SJCRH30 (cell line): ENCODE measurements around the gene TXNL4A. TPM values are rescaled to one million over a fixed set of nuclear protein-coding genes. Genes with fewer than 3 reads are reported as not detected.
A peak's percentile ranks its signal among the peaks of the same experiment; 100 is the strongest.

Experiments used
- DNase-seq, 2 experiments: peaks; one replicate each; pipeline ENCODE4 v3.0.0-alpha.2; 2015 to 2020
- H3K27ac ChIP-seq: fragments of 250-450 bp; sonication (Bioruptor Pico); 2 replicates; pipeline ENCODE4 v1.5.1; 2020; ENCODE audit warnings: mild to moderate bottlenecking, moderate library complexity
- H3K27me3 ChIP-seq: fragments of 250-450 bp; sonication (Bioruptor Pico); 2 replicates; pipeline ENCODE4 v1.5.1; 2020; ENCODE audit warnings: mild to moderate bottlenecking, moderate library complexity
- H3K36me3 ChIP-seq: fragments of 250-450 bp; sonication (Bioruptor Pico); 2 replicates; pipeline ENCODE4 v1.5.1; 2020; ENCODE audit warnings: mild to moderate bottlenecking, moderate library complexity
- H3K4me1 ChIP-seq: fragments of 250-450 bp; sonication (Bioruptor Pico); 2 replicates; pipeline ENCODE4 v1.5.1; 2020; ENCODE audit warnings: mild to moderate bottlenecking, moderate library complexity
- H3K4me3 ChIP-seq: fragments of 250-450 bp; sonication (Bioruptor Pico); 2 replicates; pipeline ENCODE4 v1.5.1; 2020; ENCODE audit warnings: mild to moderate bottlenecking, moderate library complexity
- H3K9me3 ChIP-seq: fragments of 250-450 bp; sonication (Bioruptor Pico); replicated peaks from 2 replicates; pipeline ENCODE4 v1.5.1; 2020; ENCODE audit warnings: mild to moderate bottlenecking, moderate library complexity
- total RNA-seq: library from RNA; depleted of rRNA; stranded (reverse); fragments of >200 nt; shearing (Covaris generic); gene quantifications from 2 replicates; pipeline ENCODE4 v1.2.3, GENCODE V29; 2014

Gene TXNL4A
- total RNA-seq, 1 experiment from 2014 or later: 59.4 TPM

DNA sequence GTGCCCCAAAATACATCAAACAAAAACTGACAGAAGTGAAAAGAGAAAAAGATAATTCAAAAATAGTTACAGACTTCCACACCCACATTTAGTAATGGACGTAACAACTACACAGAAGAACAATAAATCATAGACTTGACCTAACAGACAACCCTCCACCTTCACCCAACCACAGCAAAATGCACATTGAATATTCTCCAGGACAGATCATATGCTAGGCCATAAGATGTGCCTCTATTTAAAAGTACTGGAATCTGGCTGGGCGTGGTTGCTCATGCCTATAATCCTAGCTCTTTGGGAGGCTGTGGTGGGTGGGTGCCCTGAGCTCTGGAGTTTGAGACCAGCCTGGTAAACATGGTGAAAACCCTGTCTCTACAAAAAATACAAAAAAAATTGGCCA lies 56.9 kb downstream of the TXNL4A start:
- Histone ChIP-seq H3K4me3 (no peak overlapping the region), H3K9me3 (peaks cover 16% of the 10 kb centered on the region; the same call in 1 of the 2 replicates), H3K4me1 (peaks cover 12% of the 10 kb centered on the region; the same call in 1 of the 2 replicates), H3K27me3 (no peaks in the 10 kb centered on the region), H3K27ac (no peak overlapping the region), H3K36me3 (no peaks in the 10 kb centered on the region)
- DNase-seq: no peak

DNA sequence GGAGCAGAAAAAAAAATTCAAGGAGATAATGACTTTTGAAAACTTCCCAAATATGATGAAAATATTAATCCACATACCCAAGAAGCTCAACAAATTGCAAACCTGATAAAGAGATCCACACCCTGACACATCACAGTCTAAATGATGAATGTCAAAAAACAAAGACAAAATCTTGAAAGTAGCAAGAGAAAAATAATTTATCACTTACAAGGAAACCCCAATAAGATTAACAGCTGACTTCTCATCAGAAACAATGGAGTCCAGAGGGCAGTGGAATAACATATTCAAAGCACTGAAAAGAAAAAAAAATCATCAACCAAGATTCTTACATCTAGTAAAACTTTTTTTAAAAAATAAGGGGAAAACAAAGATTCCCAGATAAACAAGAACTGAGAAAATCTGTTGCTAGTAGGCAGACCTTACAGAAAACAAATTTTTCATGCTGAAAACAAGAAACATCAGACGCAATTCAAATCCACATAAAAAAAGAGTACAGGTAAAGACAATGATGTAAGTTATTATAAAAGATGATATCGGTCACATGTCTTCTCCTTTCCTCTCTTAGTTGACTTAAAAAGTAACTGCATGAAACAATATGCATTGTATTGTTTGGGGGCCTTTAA lies 58.2 kb downstream of the TXNL4A start:
- no peaks in the 10 kb centered on the region for H3K36me3 ChIP-seq
- H3K4me1 ChIP-seq: peaks cover 17% of the 10 kb centered on the region
- H3K9me3 ChIP-seq: peaks cover 16% of the 10 kb centered on the region; the same call in 1 of the 2 replicates
- DNase-seq: no peak
- H3K4me3 ChIP-seq: no peak overlapping the region
- no peak overlapping the region for H3K27ac ChIP-seq
- no peaks in the 10 kb centered on the region for H3K27me3 ChIP-seq

DNA sequence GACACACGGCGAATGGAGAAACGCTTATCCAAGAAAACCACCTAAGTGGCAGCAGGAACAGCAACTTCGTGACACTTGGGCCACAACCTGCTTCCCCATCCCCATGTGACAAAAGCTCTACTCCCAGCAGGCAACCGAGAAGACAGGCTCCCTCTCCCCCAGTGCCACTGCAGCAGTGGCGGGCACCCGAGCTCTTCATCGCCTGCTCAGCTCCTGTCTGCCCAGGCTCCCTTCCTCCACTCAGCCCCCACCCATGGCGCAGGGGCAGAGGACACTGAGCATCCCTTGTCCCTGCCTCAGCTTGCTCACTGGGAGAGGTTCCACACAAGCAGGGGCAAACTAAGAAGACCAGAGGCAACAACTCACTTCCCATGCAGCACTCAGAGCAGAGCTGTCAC lies 59.8 kb downstream of the TXNL4A start:
- no peak for DNase-seq
- Histone ChIP-seq H3K4me1 (peaks cover 19% of the 10 kb centered on the region), H3K27ac (peak overlapping the region; percentile 64; the same call in 1 of the 2 replicates)

DNA sequence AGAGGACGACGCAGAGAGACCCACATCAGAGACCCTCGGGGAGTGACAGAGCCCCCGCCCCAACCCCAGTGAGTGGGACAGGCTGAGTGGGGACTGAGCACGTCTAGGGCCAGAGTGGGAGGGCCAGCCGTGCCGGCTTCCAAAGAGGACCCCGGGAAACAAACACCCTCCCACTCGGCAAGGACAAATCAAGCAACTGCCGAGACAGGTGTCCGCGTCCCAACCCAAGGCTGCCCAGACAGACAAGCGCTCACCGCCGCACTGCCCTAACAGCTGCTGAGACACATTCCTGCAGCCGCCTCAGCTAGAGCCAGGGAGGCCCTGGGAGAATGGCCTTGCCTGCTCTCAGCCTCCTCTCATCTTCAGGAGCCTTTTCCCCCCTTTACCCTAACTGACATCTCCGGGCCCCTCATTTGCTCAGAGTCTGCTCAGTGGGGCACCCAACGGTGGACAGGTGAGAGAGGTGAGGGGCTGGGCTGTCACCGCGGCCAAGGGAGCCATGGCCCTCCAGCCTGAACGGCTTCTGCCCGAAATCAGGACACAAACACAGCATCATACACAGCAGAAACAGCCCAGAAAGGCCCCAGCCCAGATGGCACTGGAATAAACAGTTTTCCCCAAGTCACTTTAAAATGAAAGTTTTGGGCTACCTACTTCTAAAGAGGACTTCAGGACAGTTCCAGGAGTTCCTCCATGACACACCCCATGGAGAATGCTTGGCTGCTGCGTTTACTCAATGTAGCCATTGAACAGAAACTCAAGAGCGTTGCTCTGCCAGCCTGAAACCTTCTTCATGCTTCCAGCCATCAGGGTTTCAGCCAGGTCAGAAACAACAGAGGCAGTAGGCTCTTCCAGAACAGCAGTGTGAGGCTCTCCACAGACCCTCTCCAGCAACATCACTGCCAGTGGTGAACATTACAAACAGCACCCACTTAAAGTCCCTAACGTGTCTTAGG lies 60.5 kb downstream of the TXNL4A start:
- Histone ChIP-seq H3K27me3 (no peaks in the 10 kb centered on the region), H3K27ac (peak overlapping the region; percentile 64), H3K9me3 (peaks cover 11% of the 10 kb centered on the region; the same call in 1 of the 2 replicates), H3K4me1 (peaks cover 19% of the 10 kb centered on the region), H3K36me3 (no peaks in the 10 kb centered on the region), H3K4me3 (peak overlapping the region; percentile 41)
- peak; percentile 81 to 85 for DNase-seq

More for the DNA sequence above, 59.8 kb downstream of the TXNL4A start:
- no peaks in the 10 kb centered on the region for H3K27me3 ChIP-seq
- peaks cover 16% of the 10 kb centered on the region; the same call in 1 of the 2 replicates for H3K9me3 ChIP-seq
- no peak overlapping the region for H3K4me3 ChIP-seq
- H3K36me3 ChIP-seq: no peaks in the 10 kb centered on the region

DNA sequence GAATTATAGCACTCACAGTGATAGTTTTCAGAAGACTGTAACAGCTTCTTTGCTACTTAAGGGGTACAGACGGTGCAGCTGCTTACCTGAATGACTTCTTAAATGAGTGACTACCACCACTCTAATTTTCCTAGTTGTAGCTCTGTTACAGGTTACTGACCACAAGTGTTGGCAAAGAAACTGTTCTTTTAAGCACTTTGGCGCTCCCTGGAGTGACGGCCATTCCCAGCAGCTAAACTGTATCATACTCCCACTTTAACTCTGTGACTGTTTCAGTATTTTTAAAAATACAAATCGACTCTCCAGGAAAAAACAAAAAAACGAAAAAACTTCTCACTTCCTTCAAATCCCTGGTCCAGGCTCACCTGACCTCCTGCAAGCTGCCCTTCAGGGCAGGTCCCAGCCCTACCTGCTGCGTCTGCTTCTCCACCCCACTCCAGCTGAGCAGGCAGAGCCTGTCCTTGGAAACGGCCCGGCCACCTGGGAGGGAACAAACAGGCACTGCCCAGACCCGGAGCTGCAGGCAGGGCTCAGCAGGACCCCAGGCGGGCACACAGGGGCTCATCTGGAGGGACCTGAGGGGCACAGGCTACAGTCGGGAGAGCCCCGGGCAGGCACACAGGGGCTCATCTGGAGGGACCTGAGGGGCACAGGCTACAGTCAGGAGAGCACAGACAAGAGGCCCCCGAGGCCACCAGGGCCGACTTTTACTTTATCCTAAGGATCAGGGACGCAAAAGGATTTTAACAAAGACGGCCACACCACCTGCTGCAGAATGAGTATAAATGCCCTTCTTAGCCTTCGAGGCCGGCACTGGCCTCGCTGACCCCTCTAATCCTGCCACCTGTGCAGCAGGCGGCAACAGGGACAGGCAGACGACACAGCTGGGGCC lies 61.4 kb downstream of the TXNL4A start:
- H3K27ac ChIP-seq: peak overlapping the region; percentile 64
- H3K4me1 ChIP-seq: peaks cover 19% of the 10 kb centered on the region
- DNase-seq: no peak
- H3K9me3 ChIP-seq: peaks cover 9% of the 10 kb centered on the region; the same call in 1 of the 2 replicates
- no peaks in the 10 kb centered on the region for H3K36me3 ChIP-seq
- no peaks in the 10 kb centered on the region for H3K27me3 ChIP-seq
- H3K4me3 ChIP-seq: peak overlapping the region; percentile 41

- H3K4me1 ChIP-seq: peaks cover 19% of the 10 kb centered on the region
- H3K9me3 ChIP-seq: peaks cover 9% of the 10 kb centered on the region; the same call in 1 of the 2 replicates
- no peak for DNase-seq
- H3K27me3 ChIP-seq: no peaks in the 10 kb centered on the region
- H3K4me3 ChIP-seq: no peak overlapping the region
- H3K27ac ChIP-seq: no peak overlapping the region
- no peaks in the 10 kb centered on the region for H3K36me3 ChIP-seq
Observed at GRCh38 chr18:79926306-79926705, 62.1 kb downstream of the TXNL4A start.

DNA sequence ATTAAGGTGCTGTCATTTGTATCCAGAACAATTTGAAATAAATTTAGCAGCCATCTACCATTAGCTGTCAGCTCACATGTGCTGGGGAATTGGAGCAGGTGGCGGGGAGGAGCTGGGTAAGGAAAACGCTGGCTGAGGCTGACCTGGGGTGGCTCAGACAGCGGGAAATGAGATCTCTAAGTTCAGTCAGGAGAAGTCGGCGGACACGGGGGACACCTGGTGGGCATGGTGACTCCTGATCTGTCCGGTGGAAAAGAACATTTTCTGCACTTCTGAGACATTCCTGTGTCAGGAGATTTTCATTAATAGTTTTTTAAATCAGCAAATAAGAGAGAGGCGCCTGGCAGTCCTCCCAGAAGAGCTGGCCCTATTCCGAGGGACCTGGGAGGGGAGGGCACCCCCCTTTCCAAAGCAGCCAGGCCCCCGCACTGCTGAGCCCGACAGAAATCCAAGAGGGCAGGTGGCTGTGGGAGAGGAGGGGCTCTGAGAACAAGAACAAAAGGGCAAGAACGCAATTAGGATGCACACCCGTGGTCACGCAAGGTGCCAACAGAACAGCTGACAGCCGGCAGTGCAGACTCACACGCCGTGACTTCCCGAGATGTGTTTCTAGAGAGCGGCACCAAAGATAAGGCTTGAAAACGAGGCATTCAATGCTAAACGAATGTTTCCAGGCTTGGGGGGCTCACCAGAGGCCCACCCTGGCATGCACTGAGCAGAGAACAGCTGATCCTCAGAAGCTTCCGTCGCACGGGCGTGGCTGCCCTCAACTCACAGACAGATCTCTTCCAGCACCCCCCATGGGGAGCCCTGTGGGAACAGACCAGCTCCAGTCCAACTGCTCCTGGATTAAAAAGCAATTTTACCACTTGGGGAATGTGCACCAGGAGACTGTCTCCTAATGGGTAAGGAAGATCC lies 63.3 kb downstream of the TXNL4A start:
- Histone ChIP-seq H3K27me3 (no peaks in the 10 kb centered on the region), H3K27ac (peak overlapping the region; percentile 13; the same call in 1 of the 2 replicates), H3K4me3 (no peak overlapping the region), H3K36me3 (no peaks in the 10 kb centered on the region), H3K9me3 (peaks cover 8% of the 10 kb centered on the region; the same call in 1 of the 2 replicates), H3K4me1 (peaks cover 19% of the 10 kb centered on the region)
- DNase-seq: peak; percentile 41 to 56

GRCh38 chr18:79923896-79924585 lies 64.3 kb downstream of the TXNL4A start:
- Histone ChIP-seq H3K27ac (no peak overlapping the region), H3K36me3 (no peaks in the 10 kb centered on the region), H3K9me3 (no peaks in the 10 kb centered on the region), H3K27me3 (no peaks in the 10 kb centered on the region), H3K4me1 (peaks cover 19% of the 10 kb centered on the region), H3K4me3 (no peak overlapping the region)
- DNase-seq: no peak

DNA sequence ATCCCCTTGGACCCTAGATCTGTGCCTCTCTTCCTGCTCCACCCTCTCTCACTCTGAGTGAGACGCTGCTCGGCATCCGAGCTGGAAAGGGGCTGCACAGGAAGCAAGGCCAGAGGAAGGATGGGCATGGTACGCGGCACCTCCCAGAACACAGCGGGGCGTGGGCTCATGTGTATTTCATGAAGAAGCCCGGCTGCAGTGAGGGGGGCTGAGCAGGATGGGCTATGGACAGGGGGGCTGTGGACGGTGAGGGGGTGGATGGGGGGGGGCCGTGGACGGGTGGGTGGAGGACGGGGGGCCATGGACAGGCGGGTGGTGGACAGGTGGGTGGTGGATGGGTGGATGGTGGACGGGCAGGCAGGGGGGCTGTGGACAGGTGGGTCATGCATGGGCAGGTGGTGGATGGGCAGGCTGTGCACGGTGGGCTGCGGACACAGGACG lies 65.4 kb downstream of the TXNL4A start:
- Histone ChIP-seq H3K27ac (no peak overlapping the region), H3K9me3 (no peaks in the 10 kb centered on the region), H3K4me3 (no peak overlapping the region), H3K36me3 (no peaks in the 10 kb centered on the region), H3K4me1 (peaks cover 16% of the 10 kb centered on the region), H3K27me3 (no peaks in the 10 kb centered on the region)
- DNase-seq: no peak

DNA sequence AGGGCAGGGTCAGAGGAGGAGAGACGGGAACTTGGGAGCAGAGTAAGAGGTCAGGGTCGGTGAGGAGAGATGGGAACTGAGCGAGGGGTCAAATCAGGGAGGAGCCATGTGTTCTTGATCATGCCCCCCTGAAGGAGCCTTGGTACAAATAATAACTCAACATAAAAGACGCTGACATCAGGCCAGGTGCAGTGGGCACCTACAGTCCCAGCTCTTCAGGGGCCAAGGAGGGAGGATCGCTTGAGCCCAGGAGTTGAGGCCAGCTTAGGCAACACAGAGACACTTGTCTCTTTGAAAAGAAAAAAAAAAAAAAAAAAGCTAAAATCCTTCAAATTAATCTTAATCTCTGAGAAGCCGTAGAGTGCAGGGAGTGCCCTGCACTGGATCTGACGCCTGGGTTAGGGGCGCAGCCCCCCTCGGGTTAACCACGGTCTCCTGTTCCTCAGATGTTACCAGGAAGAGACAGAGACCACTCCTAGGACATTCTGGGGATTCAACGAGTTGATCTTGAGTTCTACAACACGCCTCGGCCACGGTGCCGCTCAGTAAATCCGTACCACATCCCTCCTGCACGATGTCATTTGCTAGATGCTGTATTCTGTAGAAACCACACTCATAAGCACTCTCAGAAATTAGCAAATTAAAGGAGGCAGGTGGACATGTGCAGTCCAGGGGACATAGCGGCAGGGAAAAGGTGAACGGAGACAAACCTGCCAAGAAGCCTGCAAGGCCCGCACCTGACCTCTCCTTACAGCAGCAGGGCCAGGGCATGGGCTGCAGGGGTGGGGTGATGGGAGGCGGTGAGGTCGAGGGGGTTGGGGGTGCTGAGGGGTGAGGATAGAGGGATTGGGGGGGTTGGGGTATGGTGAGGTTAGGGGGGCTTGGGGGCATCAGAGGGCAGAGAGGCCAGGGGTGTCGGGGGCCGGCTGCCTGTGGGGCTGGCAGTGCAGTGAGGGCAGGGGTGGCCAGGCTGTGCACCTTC lies 66.1 kb downstream of the TXNL4A start:
- Histone ChIP-seq H3K9me3 (no peaks in the 10 kb centered on the region), H3K27me3 (no peaks in the 10 kb centered on the region), H3K36me3 (no peaks in the 10 kb centered on the region), H3K4me1 (peaks cover 12% of the 10 kb centered on the region), H3K4me3 (no peak overlapping the region), H3K27ac (no peak overlapping the region)
- no peak for DNase-seq
